ENCODE measurements around the gene PEX5. TPM values are rescaled to one million over a fixed set of nuclear protein-coding genes. Genes with fewer than 3 reads are reported as not detected.

Gene PEX5
- total RNA-seq, 1 experiment from 2014 or later: 49.4 TPM

DNA sequence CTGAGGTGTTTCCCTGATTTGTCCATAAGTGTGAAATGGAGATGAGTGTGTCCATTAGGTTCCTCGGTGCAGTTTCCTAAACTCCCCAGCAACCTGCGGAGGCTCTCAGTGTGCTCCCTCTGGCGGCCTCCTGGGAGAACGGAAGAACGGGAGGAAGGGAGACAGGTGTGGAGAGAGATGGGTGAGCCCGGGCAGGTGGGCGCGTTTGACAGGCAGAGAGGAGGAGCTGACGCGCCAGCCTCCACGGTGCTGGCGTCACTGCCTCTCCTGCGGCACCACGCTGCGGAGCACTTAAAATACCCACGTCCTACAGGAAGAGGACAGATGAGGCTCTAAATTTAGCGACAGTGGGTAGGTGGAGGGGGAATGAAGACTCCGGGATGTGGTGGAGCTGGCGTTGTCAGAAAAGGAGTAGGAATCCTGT lies 26.8 kb upstream of the PEX5 start:
- no peaks in the 10 kb centered on the region for H3K27me3 Mint-ChIP-seq (ENCODE audit: insufficient read depth, unreplicated experiment)
- peaks cover 9% of the 10 kb centered on the region for H3K9me3 Mint-ChIP-seq (ENCODE audit: unreplicated experiment)
- peaks cover 26% of the 10 kb centered on the region for H3K4me1 Mint-ChIP-seq (ENCODE audit: insufficient read depth, unreplicated experiment)
- H3K27ac Mint-ChIP-seq (ENCODE audit: low read depth, unreplicated experiment): no peak overlapping the region
- intact Hi-C loops (cut with micrococcal nuclease): loop anchor here (2.0 kb wide), 1 partner anchor 26 kb away; the partner anchor contains the start of gene PEX5
- DNase-seq (ENCODE audit: unreplicated experiment): peak; percentile 68
- H3K36me3 Mint-ChIP-seq (ENCODE audit: insufficient read depth, unreplicated experiment): peaks cover 6% of the 10 kb centered on the region
- no TSS peak for BruUV-seq (replicated peaks)
- H3K4me3 Mint-ChIP-seq (ENCODE audit: unreplicated experiment): no peak overlapping the region
- CTCF ChIA-PET: interaction anchor here (0.6 to 7.3 kb wide), 20 partner anchors 9 to 103 kb away, joined by 3 to 67 read pairs (median 4); partner anchors contain the start of genes C1RL and PEX5
- POLR2A ChIA-PET: interaction anchor here (0.6 to 2.7 kb wide), 4 partner anchors 27 to 318 kb away, joined by 3 to 7 read pairs (median 4); partner anchors contain the start of gene PEX5
- TF ChIP-seq, protein P1, sequence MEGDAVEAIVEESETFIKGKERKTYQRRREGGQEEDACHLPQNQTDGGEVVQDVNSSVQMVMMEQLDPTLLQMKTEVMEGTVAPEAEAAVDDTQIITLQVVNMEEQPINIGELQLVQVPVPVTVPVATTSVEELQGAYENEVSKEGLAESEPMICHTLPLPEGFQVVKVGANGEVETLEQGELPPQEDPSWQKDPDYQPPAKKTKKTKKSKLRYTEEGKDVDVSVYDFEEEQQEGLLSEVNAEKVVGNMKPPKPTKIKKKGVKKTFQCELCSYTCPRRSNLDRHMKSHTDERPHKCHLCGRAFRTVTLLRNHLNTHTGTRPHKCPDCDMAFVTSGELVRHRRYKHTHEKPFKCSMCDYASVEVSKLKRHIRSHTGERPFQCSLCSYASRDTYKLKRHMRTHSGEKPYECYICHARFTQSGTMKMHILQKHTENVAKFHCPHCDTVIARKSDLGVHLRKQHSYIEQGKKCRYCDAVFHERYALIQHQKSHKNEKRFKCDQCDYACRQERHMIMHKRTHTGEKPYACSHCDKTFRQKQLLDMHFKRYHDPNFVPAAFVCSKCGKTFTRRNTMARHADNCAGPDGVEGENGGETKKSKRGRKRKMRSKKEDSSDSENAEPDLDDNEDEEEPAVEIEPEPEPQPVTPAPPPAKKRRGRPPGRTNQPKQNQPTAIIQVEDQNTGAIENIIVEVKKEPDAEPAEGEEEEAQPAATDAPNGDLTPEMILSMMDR (IDR thresholded peaks at IDR 0.05; ENCODE audit: unreplicated experiment): peak; percentile 25

DNA sequence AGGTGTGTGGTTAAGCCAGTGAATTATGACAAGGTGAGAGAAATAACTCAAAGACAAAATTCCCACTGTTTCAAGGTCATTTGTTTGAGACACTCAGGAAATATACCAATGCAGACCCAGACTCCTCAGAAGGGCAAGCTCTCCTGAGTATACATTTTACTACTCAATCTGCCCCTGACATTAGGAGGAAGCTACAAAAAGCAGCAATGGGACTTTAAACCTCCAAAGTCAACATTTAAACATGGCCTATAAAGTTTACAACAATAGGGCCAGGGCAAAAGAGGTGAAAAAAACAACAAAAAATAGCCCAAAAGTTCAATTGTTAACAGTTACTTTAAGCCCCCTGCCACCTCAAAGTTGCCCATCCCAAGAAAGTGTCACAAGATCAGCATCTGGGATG lies 19.5 kb upstream of the PEX5 start:
- Mint-ChIP-seq H3K27ac (ENCODE audit: low read depth, unreplicated experiment) (no peak overlapping the region), H3K9me3 (ENCODE audit: unreplicated experiment) (peaks cover 30% of the 10 kb centered on the region), H3K4me3 (ENCODE audit: unreplicated experiment) (no peak overlapping the region), H3K36me3 (ENCODE audit: insufficient read depth, unreplicated experiment) (no peaks in the 10 kb centered on the region), H3K27me3 (ENCODE audit: insufficient read depth, unreplicated experiment) (no peaks in the 10 kb centered on the region), H3K4me1 (ENCODE audit: insufficient read depth, unreplicated experiment) (no peaks in the 10 kb centered on the region)
- ChIA-PET POLR2A (interaction anchor here (1.4 kb wide), 1 partner anchor 9 kb away, joined by 5 read pairs; no protein-coding TSS in a partner anchor), CTCF (interaction anchor here (0.7 to 2.8 kb wide), 5 partner anchors 9 to 27 kb away, joined by 3 to 8 read pairs (median 4); partner anchors contain the start of gene PEX5)
- intact Hi-C loops (cut with micrococcal nuclease): no loop called here
- no peak for DNase-seq (ENCODE audit: unreplicated experiment)
- TF ChIP-seq, protein P1 (IDR thresholded peaks at IDR 0.05; ENCODE audit: unreplicated experiment): no peak
- BruUV-seq (replicated peaks): no TSS peak

DNA sequence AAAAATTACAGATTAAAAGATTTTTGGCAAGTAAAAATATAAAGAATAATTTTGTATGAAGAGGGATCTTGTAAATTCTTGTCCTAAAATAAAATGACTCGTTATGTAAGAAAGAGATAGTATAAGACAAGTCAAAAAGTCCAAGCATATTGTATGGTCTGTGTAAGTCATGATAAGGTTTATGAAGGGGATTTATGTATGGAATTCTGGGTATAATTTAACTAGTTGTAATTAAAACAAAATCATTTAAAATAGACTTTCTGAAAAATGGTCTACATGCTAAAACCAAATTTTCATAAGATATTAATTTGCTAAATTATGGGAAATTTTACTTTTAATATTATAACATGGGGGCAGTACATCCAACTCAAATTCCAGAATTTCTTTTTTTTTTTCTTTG lies 17.6 kb upstream of the PEX5 start:
- intact Hi-C loops (cut with micrococcal nuclease): no loop called here
- DNase-seq (ENCODE audit: unreplicated experiment): no peak
- TF ChIP-seq, protein P1 (IDR thresholded peaks at IDR 0.05; ENCODE audit: unreplicated experiment): no peak
- ChIA-PET POLR2A (no interaction called here), CTCF (interaction anchor here (1.0 to 2.9 kb wide), 2 partner anchors 7 to 79 kb away, joined by 3 to 8 read pairs; no protein-coding TSS in a partner anchor)
- no peak overlapping the region for H3K4me3 Mint-ChIP-seq (ENCODE audit: unreplicated experiment)
- peaks cover 37% of the 10 kb centered on the region for H3K9me3 Mint-ChIP-seq (ENCODE audit: unreplicated experiment)
- H3K27me3 Mint-ChIP-seq (ENCODE audit: insufficient read depth, unreplicated experiment): no peaks in the 10 kb centered on the region
- H3K36me3 Mint-ChIP-seq (ENCODE audit: insufficient read depth, unreplicated experiment): no peaks in the 10 kb centered on the region
- no peak overlapping the region for H3K27ac Mint-ChIP-seq (ENCODE audit: low read depth, unreplicated experiment)
- no TSS peak for BruUV-seq (replicated peaks)
- peaks cover 8% of the 10 kb centered on the region for H3K4me1 Mint-ChIP-seq (ENCODE audit: insufficient read depth, unreplicated experiment)

DNA sequence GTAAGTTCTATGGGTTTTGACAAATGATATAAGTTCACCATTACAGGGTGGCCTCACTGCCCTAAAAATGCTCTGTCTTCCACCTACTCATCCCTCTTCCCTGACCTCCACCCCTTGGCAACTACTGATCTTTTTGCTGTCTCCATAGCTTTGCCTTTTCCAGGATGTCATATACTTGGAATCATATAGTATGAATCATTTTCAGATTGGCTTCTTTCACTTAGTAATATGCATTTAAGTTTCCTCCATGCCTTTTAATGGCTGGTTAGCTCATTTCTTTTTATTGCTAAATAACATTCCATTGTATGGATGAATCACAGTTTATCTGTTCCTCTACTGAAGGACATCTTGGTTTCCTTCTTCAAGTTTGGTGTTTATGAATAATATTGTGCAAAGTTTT lies 14.0 kb upstream of the PEX5 start:
- peaks cover 8% of the 10 kb centered on the region for H3K4me1 Mint-ChIP-seq (ENCODE audit: insufficient read depth, unreplicated experiment)
- TF ChIP-seq, protein P1 (IDR thresholded peaks at IDR 0.05; ENCODE audit: unreplicated experiment): no peak
- peak; percentile 16 for DNase-seq (ENCODE audit: unreplicated experiment)
- POLR2A ChIA-PET: interaction anchor here (0.7 to 1.3 kb wide), 2 partner anchors 11 to 14 kb away, joined by 3 read pairs; no protein-coding TSS in a partner anchor
- H3K9me3 Mint-ChIP-seq (ENCODE audit: unreplicated experiment): peaks cover 22% of the 10 kb centered on the region
- intact Hi-C loops (cut with micrococcal nuclease): no loop called here
- BruUV-seq (replicated peaks): no TSS peak
- no peak overlapping the region for H3K27ac Mint-ChIP-seq (ENCODE audit: low read depth, unreplicated experiment)
- H3K4me3 Mint-ChIP-seq (ENCODE audit: unreplicated experiment): no peak overlapping the region
- CTCF ChIA-PET: interaction anchor here (0.7 to 2.3 kb wide), 7 partner anchors 13 to 35 kb away, joined by 3 to 13 read pairs (median 4); no protein-coding TSS in a partner anchor
- H3K27me3 Mint-ChIP-seq (ENCODE audit: insufficient read depth, unreplicated experiment): no peaks in the 10 kb centered on the region
- H3K36me3 Mint-ChIP-seq (ENCODE audit: insufficient read depth, unreplicated experiment): no peaks in the 10 kb centered on the region

Measured in MCF 10A (cell line).